Measurements from ENCODE around the gene KSR1.
A peak's percentile ranks its signal among the peaks of the same experiment; 100 is the strongest.
"Not testable (repeated sequence)": the region's sequence is repeated elsewhere in the genome, so short reads cannot be mapped to it uniquely, and the experiment has no call there.

Gene KSR1

DNA sequence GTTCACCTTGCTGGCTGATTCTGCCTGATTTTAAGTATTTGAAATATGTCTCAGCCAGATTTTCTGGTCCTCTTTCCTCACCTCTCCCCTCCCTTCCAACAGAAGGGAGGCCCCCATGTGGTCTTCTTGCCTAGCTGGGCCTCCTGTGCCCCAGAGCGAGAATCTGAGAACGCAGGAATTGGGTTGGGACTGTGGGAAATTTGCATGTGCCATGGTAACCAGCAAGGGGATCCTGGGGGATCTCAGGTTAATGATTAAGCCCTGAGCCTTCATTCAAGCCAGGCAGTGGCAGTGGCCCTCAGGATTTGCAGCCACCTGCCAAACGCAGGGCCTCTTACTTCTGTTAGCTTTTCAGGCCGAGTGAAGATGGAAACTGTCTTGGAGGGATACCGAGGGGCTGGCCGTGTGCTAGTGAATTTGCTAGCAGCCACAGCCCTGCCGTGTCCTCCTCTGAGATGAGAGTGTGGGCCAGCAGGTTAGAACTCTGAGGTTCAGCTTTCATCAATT, 40.2 kb downstream of the KSR1 start:
- DNase-seq = no peak

DNA sequence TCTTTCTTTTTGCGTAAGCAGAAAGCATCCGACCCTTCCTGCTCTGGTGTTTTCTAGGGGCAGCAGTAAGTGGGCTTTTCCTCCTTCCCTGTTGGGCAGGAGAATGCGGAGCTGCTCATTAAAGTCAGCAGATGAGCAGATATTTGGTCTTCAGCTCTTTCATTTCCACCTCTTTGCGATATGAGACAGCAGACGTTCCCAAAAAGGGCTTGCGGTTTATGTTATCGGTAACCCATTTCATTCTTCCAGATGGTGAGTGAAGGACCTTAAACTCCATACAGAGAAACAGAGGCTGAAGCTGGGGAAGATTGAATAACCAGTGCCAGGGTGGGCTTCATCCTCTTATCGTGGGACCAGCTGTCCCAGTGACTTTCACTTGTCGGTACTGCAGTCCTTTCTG, 40.7 kb downstream of the KSR1 start:
- DNase-seq = no peak

DNA sequence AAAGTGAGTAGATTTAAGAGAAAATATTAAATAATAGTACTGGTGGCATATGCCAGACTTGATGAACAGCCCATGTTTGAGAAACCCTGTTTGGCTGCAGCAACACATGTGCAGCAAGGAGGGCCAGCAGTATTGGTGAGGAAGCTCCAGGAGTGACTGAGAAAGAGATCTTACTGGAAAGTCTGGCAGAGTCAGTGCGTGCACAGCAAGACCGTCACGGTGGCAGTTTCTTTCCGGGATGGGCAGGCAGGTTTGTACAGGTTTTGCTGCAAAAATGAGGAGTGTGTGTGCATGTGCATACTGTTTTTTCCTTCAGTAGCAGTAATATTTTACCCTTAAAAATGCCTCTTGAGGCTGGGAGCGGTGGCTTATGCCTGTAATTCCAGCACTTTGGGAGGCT, 41.4 kb downstream of the KSR1 start:
- DNase-seq = no peak

DNA sequence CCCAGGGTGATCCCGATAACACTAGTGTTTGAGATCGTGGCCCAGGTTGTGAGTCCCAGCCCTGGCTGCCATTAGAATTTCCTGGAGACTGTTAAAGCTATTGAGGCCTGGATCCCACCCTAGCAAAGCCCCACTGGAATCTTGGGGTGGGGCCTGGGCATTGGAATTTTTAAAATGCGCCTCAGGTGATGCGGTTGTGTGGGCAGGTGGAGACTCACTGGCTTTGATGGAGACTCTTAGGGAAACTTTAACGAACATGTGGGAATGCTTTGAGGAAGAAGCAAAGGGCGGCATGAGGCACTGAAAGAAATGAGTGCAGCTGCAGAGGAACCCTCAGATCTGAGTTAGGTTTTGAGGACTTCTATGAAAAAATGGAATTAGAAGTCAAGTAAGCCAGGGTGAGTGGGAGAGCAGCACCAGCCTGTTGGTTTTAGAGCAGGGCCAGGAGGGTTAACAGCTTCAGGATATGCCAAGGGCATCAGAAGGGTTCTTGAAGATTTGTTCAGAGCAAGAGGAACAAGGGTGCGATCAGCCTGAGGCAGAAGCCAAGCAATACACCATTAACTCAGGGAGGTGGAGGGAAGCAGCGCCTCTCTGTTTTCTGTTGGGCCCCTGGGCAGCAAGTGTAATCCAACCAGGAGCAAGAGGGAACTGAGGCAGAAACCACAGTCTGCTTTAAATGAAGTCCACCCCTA, 42.5 kb downstream of the KSR1 start:
- no peak for DNase-seq

DNA sequence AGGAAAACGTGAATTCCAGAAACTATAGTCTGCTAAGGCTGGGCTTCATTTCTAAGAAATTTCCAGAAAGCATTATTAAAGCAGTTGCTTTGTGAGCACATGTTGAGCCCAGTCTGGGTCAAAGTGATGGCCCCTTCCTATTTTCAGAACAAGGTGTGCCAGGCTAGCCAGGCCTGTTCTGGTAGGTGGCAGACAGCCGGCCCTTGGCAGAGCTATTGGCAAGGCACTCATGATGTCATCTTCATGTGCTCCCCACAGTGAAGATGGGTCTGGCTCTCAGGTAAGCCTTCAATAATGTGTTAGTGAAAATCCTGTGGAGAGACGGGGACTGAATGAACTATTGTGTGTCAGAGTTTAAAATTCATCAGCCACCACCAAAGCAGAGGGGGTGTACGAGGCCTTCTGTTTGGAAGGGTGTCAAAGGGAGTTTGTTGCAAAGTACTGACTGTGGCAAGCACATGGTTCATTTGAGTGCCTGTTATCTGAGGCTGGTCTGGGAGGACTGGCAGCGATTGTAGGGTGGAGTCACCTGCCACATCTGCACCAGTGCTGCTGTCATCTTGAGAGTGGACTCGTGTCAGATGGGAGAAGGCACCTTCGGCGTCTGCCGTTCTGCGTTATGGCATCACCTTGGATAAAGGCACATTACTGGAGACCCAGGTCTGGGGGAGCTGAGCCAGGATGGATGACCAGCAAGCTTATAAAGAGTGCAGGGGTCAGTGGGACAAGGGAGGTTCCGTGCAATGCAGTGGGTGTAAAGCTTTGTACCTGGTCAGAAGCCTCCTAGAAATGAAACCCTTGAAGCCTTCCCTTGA, 43.4 kb downstream of the KSR1 start:
- DNase-seq = no peak

DNA sequence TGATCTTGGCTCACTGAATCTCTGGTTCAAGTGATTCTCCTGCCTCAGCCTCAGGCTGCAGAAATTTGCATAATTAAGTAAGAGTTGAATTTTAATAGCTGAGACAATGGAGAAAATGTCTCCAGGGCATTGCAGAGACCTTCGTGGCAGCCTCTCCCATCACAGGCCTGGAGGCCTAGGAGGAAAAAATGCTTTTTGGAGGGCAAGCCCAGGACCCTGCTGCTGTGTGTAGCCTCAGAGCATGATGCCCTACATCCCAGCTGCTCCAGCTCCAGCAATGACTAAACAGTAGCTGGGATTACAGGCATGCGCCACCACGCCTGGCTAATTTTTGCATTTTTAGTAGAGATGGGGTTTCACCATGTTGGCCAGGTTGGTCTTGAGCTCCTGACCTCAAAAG, 45.1 kb downstream of the KSR1 start:
- DNase-seq = not testable (repeated sequence)

DNA sequence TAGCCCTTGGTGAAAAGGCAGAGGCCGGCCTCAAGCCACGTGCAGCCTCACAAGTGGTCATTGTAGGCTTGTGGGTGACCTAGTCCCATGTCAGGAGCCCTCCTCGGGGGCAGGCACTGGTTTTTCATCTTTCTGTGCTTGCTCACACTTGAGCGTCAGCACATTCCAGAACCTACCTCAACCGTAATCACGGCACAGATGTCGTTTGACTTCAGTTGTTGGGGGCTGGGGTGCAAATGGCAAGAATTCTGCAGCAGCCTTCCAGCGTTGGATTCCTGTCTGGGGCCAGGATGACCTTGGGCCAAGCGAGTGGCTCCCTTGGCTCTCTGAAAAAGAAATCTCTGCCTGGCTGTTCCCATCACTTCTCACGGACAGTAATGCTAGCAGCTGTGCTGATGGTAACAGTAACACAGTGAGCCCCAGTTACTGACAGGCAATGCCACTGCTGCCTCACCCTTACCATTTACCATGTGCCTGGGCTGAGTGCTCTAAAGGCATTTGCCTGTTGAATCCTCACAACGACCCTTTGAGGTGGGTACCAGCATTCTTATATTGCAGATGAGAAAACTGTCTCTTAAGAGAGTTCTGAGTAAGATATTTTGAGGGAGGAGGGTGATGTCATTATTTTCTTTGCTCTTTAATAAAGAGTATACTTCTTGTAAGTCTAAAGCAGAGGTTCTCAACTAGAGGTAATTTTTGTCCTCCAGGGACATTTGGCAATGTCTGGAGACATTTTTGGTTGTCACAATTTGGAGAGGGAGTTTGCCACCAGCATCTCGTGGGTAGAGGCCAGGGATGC, 46.5 kb downstream of the KSR1 start:
- no peak for DNase-seq

DNA sequence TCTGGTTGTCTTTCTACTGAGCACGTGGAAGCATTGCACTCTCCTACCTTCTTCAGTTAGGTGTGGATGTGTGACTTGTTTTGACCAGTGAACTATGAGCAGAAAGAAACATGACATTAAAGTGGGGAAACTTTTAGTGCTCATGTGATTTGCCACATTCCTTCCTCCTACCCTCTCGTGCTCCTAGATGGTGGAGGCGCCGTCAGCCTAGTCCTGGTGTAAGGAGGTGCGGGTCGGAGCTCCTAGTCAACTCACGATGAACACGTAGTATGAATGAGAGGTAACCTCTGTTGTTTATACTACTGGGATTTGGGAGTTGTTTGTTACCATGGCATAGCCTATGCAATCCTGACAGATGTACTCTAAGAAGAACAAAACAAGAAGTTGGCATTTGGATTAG, 47.4 kb downstream of the KSR1 start:
- DNase-seq = no peak

DNA sequence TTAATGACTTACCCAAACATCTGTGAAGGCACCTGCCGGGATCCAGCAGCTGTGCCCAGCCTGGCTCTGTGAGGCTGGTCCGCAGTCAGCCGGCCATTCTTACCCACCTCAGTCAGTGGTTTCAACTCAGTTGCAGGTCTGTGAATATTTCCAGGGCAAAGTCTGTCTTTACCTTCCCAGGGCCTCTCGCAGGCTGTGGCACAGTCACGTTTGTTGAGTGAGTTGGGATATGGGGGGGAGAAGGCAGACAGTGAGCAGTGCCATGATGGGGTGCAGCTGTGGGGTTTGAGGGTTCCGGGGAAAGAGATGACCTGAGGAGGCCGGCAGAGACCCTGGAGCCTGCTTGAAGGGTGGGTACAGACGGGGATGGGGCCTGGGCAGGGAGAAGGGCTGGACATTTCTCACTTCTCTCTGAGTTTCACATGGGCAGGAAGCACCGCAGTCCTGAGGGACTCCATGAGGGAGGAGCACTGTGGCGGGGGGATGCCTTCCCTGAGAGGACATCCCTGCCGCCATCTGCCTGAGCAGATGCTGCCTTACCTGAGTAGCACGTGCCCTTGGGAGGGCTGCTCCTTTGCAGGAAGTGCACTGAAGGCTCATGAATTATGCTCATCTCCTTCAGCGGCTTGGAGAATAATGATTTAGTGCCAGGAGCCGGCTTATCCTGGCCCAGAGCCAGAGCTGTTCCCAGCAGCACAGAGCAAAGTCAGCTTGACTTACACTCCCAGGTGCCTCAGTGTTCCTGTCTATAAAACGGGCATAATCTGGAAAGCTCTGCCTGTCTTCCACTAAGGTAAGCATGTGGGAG, 48.1 kb downstream of the KSR1 start:
- peak; percentile 53 for DNase-seq

DNA sequence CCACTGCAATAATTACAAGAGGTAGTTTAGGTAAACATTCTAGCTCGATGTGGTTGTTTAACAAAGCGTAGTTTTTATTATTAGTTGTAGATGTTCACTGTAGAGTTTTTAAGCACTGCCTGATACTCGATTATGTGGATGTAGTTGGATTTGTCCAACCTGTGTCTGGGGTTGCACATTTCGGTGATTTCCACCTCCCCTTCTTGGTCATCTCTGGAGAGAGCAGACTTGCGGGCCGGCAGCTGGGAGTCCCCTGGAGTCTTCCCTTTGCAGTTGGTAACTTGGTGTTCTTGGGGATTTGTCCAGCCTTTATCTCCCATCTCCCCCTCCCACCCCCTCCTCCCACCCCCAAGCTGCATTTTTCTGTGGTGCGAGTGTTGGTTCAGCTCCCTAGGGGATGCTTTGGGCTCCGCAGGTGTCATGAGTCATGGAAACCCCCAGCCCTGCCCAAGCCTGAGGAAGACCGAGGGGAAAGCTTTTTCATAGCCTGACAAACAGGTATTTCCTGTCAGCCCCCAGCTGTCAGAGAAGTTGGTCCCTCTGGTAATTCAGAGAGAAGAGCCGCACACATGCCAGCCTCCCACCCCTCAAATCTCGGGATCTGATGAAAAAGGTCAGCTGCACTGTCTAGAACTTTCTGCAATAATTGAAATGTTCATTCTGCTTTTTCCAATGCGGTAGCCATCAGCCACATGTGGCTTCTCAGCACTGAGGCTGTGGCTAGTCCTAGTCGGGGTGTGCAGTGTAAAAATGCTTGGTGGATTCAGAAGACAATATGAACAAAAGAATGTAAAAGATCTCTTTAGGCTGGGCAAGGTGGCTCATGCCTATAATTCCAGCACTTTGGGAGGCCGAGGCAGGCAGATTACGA, 50.3 kb downstream of the KSR1 start:
- DNase-seq = peak; percentile 60

DNA sequence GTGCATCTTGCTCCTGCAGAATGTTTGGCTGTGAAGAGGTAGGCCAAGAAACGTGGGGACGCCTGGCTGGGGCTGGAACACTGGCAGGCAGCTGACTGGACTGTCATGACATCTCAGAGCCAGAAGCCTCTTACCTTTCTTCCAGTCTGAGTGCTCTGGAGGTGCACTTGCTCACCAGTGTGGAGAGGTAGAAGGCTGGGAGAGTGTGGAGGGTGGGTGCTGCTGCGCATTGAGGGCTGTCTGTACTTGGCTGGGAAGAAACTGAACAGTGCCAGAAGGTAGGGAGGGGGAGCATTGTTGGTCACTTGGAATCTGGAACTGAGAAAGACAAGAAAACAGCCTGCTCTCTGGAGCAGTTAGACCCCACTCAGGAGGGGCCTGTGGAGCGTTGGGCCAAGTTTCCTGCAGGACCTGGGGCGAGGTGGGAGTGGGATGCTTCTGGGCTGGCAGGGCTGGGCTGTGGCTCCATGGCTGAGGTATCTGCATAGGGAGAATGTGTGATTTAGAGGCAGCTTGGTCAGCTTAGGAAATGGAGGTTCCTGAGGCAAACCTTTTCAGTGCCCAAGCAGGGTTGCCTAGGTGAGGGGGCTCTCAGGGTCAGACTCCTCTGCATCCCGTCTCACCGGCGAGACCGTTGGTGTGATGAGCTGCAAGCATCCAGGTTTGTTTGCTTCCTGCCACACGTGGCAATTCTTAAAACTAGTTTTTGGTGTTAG, 55.1 kb downstream of the KSR1 start:
- no peak for DNase-seq

DNA sequence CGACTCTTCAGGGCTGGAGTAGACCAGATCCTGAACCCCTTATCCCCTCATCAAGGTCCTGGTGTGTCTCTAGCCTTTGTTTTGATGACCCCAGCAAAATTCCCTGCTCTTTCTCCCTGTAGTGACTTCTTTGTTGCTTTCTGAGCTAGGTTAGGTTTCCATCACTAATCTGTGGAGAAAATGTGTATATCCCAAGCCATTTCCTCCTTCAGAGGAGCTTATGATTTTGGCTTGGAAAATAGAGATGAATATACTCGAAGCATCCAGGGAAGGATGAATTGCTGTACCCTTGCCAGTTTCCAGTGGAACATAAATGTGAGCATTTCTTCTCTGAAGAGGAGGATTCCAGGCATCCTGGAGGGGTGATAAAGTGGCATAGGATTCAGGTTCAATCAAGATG, 55.8 kb downstream of the KSR1 start:
- DNase-seq = no peak

DNA sequence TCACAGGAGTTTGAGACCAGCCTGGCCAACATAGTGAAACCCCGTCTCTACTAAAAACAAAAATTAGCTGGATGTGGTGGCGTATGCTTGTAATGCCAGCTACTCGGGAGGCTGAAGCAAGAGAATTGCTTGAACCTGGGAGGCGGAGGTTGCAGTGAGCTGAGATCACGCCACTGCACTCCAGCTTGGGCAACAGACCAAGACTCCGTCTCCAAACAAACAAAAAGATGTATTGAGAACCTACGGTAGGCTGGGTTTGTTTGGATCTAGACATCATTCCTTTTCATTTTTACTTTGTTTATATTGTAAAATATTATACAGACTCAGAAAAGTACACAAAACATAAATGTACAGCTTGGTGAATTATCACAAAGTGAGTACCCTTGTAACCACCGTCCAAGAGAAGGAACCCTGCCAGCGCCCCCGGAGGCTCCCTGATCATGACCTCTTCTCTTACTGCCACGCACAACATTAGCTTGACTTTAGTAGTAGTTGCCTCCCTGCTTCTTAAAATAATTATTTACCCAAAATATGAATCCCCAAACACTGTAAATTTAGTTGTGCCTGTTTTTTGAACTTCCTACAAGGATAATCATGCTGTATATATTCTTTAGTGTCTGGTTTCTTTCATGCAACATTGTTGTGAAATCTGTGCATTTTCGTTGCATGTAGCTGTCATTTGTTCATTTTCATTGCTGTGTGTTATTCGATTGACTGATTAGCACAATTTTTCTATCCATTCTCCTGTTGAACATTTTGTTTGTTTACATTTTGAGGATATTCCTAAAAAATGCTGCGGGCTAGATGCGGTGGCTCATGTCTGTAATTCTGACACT, 56.5 kb downstream of the KSR1 start:
- DNase-seq = no peak

DNA sequence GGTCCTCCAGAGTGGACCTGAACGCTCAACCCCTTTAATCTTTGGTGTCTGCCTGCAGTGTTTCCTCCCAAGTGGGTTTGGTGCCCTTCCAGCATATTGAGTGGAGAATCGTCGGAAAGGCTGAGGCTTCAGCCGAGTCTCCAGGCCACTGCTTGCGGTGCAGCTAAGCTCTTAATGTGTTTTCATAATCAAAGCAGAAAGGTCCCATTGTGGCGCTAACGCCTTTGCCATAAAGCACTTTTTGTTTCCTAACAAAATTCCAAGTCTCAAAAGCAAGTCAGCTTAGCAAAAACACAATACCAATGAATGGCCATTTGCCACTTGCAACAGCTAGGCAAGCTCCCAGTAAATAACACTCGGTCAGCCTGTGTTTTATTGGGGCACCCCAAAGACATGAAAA, 57.6 kb downstream of the KSR1 start:
- no peak for DNase-seq

DNA sequence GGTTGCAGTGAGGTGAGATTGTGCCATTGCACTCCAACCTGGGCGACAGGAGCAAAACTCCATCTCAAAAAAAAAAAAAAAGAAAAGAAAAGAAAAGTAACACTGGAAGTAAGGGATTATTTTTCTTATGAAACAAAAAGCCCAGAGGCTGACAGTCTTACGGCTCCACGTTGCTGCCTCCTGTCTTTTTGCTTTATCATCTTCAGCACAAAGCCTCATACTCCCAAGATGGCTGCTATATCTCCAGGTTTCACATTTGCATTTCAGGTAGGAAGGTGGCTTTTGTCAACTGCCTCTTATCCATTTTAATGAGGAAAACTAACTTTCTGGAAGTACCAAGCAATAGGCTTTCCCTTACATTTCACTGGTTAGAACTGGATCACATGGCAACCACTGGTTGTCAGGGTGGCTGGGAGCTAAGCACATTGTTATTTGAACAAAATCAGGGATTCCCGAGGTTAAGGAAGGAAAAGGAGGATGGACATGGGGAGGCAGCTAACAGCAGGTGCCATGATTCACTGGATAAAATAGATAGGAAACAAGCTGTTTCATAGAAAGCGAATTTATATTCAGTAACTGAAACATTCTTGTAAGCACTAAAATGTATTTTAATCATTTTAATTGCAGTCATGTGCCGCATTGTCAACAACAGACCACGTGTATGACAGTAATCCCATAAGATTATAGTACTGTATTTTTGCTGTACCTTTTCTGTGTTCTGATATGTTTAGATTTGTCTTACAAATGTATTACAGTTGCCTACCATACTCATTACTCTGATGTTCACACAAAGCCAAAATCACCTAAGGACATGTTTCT, 58.6 kb downstream of the KSR1 start:
- DNase-seq = no peak

DNA sequence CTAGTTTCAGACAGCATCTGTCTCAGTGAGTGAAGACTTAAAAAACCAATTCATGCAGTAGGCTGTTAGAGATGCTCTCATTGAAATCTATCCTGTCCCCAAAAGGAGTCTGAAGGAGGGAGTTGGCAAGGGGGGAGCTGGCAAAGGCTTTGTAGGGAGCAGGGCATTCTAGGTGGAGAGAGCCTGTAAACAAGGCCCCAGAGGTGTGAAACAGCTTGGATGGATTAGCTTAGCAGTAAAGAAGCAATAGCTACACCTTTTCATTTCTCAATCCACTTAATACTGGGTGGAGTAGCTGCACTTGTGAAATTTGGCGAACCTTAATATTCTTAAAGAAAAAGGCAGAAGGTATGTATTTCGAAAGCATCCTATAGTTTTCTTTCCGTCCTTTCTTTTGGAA, 61.8 kb downstream of the KSR1 start:
- no peak for DNase-seq

DNA sequence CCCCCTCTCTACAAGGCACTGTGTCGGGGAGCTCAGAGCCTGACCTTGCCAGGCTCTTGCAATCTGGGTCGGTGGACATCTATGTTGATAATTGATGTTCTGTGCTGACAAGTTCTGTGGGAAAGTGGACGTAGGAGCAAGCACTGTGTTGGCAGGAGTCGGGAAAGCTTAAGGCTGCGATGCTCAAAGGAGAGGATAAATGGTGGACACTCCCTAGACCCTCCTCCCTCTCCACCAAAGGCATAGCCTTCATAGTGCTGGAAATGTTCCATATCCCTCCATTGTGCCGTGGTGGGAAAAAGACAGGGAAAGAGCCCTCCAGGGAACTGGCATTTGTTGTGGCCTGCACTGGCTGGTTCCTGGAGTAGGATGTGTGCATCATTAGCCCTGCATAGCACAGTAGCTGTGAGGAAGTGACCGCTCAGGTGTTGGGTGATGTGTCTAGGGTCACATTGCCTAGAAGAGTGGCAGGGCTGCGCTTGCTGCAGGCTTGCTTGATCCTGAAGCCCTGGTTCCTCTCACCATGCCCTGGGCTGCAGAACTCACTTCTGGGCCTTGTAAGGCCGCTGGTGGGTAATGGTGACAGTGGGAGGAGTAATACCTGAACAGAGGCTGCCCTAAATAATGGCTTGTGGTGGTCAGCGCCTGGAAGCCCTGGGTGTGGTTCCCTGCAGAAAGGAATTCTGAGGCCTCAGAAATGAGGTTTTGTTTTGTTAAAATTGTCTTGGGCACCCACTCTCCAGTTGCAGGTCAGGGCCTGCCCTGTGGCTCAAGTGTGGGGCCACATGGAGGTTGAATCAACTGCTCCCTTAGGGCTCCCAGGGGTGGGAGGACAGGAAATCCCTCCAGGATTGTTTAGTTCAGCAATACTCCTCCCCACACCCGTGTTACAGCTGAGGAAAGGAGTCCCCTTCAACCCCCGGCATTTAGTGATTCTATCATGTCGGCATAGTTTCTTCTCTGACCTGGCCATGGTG, 62.6 kb downstream of the KSR1 start:
- no peak for DNase-seq

DNA sequence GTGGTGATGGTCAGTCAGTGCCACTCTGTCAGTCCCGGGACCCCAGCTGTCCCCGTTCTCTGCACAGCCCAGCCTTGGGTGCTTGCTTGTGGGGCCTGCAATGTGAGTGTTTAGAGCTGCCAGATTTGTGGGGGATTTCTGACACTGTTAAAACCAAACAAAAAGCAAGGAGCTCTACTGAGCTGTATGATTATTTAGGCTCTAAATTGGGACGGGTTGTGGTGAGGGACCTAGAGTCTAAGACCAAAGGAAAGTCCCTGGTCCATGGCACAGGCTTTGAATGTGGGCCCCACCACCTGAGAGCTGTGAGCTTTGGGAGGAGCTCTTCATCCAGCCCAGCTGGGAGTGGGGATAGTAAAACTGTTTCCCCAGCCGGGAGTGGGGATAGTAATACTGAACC, 63.3 kb downstream of the KSR1 start:
- no peak for DNase-seq
